ENCODE measurements around the gene SIDT1. TPM values are rescaled to one million over a fixed set of nuclear protein-coding genes. Genes with fewer than 3 reads are reported as not detected.

Gene SIDT1
- total and polyA plus RNA-seq, 3 donors from 2014 or later = 5.0 to 8.6 (median 5.9) TPM

- no peaks in the 10 kb centered on the region for H3K27me3 ChIP-seq
- no peak overlapping the region for H3K4me3 ChIP-seq
- H3K27ac ChIP-seq = no peak overlapping the region
- 96 to 98% methylated on average over 2 of the region's 2 CpGs for WGBS, 2 donors
- DNase-seq = no peak
- H3K4me1 ChIP-seq = no peaks in the 10 kb centered on the region
- H3K9me3 ChIP-seq = no peaks in the 10 kb centered on the region
- H3K36me3 ChIP-seq (ENCODE audit: low read depth, missing control alignments) = no peaks in the 10 kb centered on the region
- no peak for TF ChIP-seq POLR2A (IDR thresholded peaks at IDR 0.05)
- no peak for TF ChIP-seq CTCF (IDR thresholded peaks at IDR 0.05)
- intact Hi-C loops (cut with DNase I; ENCODE audit: low total_unique reads) = no loop called here
Measured at GRCh38 chr3:113660458-113660857, 128.1 kb downstream of the SIDT1 start.

GRCh38 chr3:113660896-113661295, 128.5 kb downstream of the SIDT1 start:
- no peaks in the 10 kb centered on the region for H3K4me1 ChIP-seq
- DNase-seq = no peak
- H3K4me3 ChIP-seq = no peak overlapping the region
- no peak overlapping the region for H3K27ac ChIP-seq
- no peaks in the 10 kb centered on the region for H3K36me3 ChIP-seq (ENCODE audit: low read depth, missing control alignments)
- no peaks in the 10 kb centered on the region for H3K9me3 ChIP-seq
- no peaks in the 10 kb centered on the region for H3K27me3 ChIP-seq
- 89 to 91% methylated on average over 4 of the region's 4 CpGs for WGBS, 2 donors
- intact Hi-C loops (cut with DNase I; ENCODE audit: low total_unique reads) = no loop called here
- TF ChIP-seq CTCF (IDR thresholded peaks at IDR 0.05) (no peak), POLR2A (IDR thresholded peaks at IDR 0.05) (no peak)

- intact Hi-C loops (cut with DNase I; ENCODE audit: low total_unique reads) = no loop called here
- no peak for TF ChIP-seq POLR2A (IDR thresholded peaks at IDR 0.05)
- TF ChIP-seq CTCF (IDR thresholded peaks at IDR 0.05) = no peak
- WGBS, 2 donors = 60 to 67% methylated on average over 1 of the region's 1 CpG
- Histone ChIP-seq H3K9me3 (no peaks in the 10 kb centered on the region), H3K4me1 (no peaks in the 10 kb centered on the region), H3K27me3 (no peaks in the 10 kb centered on the region), H3K36me3 (ENCODE audit: low read depth, missing control alignments) (no peaks in the 10 kb centered on the region), H3K4me3 (no peak overlapping the region), H3K27ac (no peak overlapping the region)
- DNase-seq = no peak
Measured at GRCh38 chr3:113662824-113663223, 130.5 kb downstream of the SIDT1 start.

- no peaks in the 10 kb centered on the region for H3K9me3 ChIP-seq
- H3K4me1 ChIP-seq = no peaks in the 10 kb centered on the region
- no peaks in the 10 kb centered on the region for H3K36me3 ChIP-seq (ENCODE audit: low read depth, missing control alignments)
- no peak overlapping the region for H3K27ac ChIP-seq
- intact Hi-C loops (cut with DNase I; ENCODE audit: low total_unique reads) = no loop called here
- TF ChIP-seq POLR2A (IDR thresholded peaks at IDR 0.05) (no peak), CTCF (IDR thresholded peaks at IDR 0.05) (no peak)
- WGBS, 2 donors = 94 to 97% methylated on average over 3 of the region's 3 CpGs
- no peaks in the 10 kb centered on the region for H3K27me3 ChIP-seq
- DNase-seq = no peak
- H3K4me3 ChIP-seq = no peak overlapping the region
Measured at GRCh38 chr3:113663324-113663750, 131.0 kb downstream of the SIDT1 start.

- Histone ChIP-seq H3K4me1 (no peaks in the 10 kb centered on the region), H3K4me3 (no peak overlapping the region), H3K9me3 (no peaks in the 10 kb centered on the region), H3K27me3 (no peaks in the 10 kb centered on the region), H3K27ac (no peak overlapping the region), H3K36me3 (ENCODE audit: low read depth, missing control alignments) (no peaks in the 10 kb centered on the region)
- no peak for DNase-seq
- TF ChIP-seq POLR2A (IDR thresholded peaks at IDR 0.05) = no peak
- no peak for TF ChIP-seq CTCF (IDR thresholded peaks at IDR 0.05)
- WGBS, 2 donors = 72 to 80% methylated on average over 1 of the region's 1 CpG
- intact Hi-C loops (cut with DNase I; ENCODE audit: low total_unique reads) = no loop called here
Measured at GRCh38 chr3:113663761-113664160, 131.4 kb downstream of the SIDT1 start.
